PC-3 (cell line): ENCODE measurements around the gene DENND2A. TPM values are rescaled to one million over a fixed set of nuclear protein-coding genes. Genes with fewer than 3 reads are reported as not detected.
A peak's percentile ranks its signal among the peaks of the same experiment; 100 is the strongest.

Source experiments
- ATAC-seq: fragments of 200-7000 bp; cut with Tn5 transposase; 2 replicates; pipeline ENCODE4 v1.9.1; 2020; ENCODE audit warnings: mild to moderate bottlenecking, moderate library complexity
- BruUV-seq: library from RNA; stranded (reverse); fragments of 400-500 nt; replicated peaks from 2 replicates; lab custom pipeline; 2021; lab: Mats Ljungman, UMichigan
- CTCF ChIA-PET: fragments of 300-600 bp; sonication (Branson Sonifier 250); formaldehyde crosslinking; loops from one replicate; lab custom pipeline; 2022; ENCODE audit warnings: antibody characterized with exemption; lab: Charles Lee
- POLR2A ChIA-PET: fragments of 300-600 bp; sonication (Branson Sonifier 250); formaldehyde crosslinking; loops from one replicate; lab custom pipeline; 2022; ENCODE audit warnings: antibody characterized with exemption; ENCODE audit not compliant: unreplicated experiment; lab: Charles Lee
- DNase-seq: peaks from one replicate; pipeline ENCODE4 v3.0.0-alpha.2; 2015
- H2AFZ ChIP-seq: fragments of 300-600 bp; sonication (generic); 2 replicates; pipeline ENCODE4 v1.6.0; 2016; ENCODE audit warnings: antibody characterized with exemption, low read length
- H3F3A ChIP-seq: fragments of 300-600 bp; sonication (generic); one replicate; pipeline ENCODE4 v1.6.0; 2017; ENCODE audit warnings: antibody characterized with exemption, low read length, control low read depth, mild to moderate bottlenecking; ENCODE audit not compliant: unreplicated experiment
- H3K27ac ChIP-seq: fragments of 300-600 bp; sonication (generic); 2 replicates; pipeline ENCODE4 v1.5.1; 2016; ENCODE audit warnings: mild to moderate bottlenecking, low read length
- H3K27me3 ChIP-seq: fragments of 300-600 bp; sonication (generic); 2 replicates; pipeline ENCODE4 v1.6.1; 2016; ENCODE audit warnings: low read length, mixed read lengths
- H3K36me3 ChIP-seq: fragments of 300-600 bp; sonication (generic); 2 replicates; pipeline ENCODE4 v1.6.1; 2016; ENCODE audit warnings: low read depth, mixed run types, low read length, mixed read lengths
- H3K4me1 ChIP-seq: fragments of 300-600 bp; sonication (generic); 2 replicates; pipeline ENCODE4 v1.5.1; 2016; ENCODE audit warnings: low read length; ENCODE audit not compliant: insufficient read depth
- H3K4me2 ChIP-seq: fragments of 300-600 bp; sonication (generic); 2 replicates; pipeline ENCODE4 v1.6.0; 2016; ENCODE audit warnings: low read length
- H3K4me3 ChIP-seq: fragments of 300-600 bp; sonication (generic); 2 replicates; pipeline ENCODE4 v1.5.1; 2016; ENCODE audit warnings: mild to moderate bottlenecking, low read length, mixed read lengths
- H3K79me2 ChIP-seq: fragments of 300-600 bp; sonication (generic); 2 replicates; pipeline ENCODE4 v1.6.1; 2017; ENCODE audit warnings: low read length, mixed read lengths
- H3K9ac ChIP-seq: fragments of 300-600 bp; sonication (generic); 2 replicates; pipeline ENCODE4 v1.6.0; 2016; ENCODE audit warnings: mild to moderate bottlenecking, low read length
- H3K9me2 ChIP-seq: fragments of 300-600 bp; sonication (generic); replicated peaks from 2 replicates; pipeline ENCODE4 v1.6.1; 2016; ENCODE audit warnings: mixed run types, low read length, mixed read lengths
- H3K9me3 ChIP-seq: fragments of 300-600 bp; sonication (generic); 2 replicates; pipeline ENCODE4 v1.6.1; 2016; ENCODE audit warnings: low read length, mixed read lengths
- H4K20me1 ChIP-seq: fragments of 300-600 bp; sonication (generic); 2 replicates; pipeline ENCODE4 v1.6.1; 2016; ENCODE audit warnings: low read length, mixed read lengths
- EZH2 ChIP-seq: fragments of 300-600 bp; sonication (generic); IDR thresholded peaks from one replicate; pipeline ENCODE4 v1.6.1; 2017; ENCODE audit warnings: antibody characterized with exemption, mild to moderate bottlenecking, low read length; ENCODE audit not compliant: unreplicated experiment
- EZH2phosphoT487 ChIP-seq: fragments of 300-600 bp; sonication (generic); IDR thresholded peaks from 2 replicates; pipeline ENCODE4 v1.6.1; 2018; ENCODE audit warnings: mild to moderate bottlenecking, antibody characterized with exemption, low read length, borderline replicate concordance
- intact Hi-C: fragments of 100-400 bp; cut with micrococcal nuclease; formaldehyde crosslinking; loops from 2 replicates; pipeline ENCODE4 v1.9.0; 2023
- total RNA-seq: library from RNA; depleted of rRNA; stranded (reverse); fragments of >200 nt; gene quantifications from 2 replicates; pipeline ENCODE4 v1.2.3, GENCODE V29; 2014
- TF ChIP-seq, protein P1 (sequence below): fragments of 300-600 bp; sonication (generic); conservative IDR thresholded peaks from 2 replicates; pipeline ENCODE4 v1.5.1; 2017; ENCODE audit warnings: antibody characterized with exemption, low read depth, mild to moderate bottlenecking, low read length

Gene DENND2A
- total RNA-seq, 1 experiment from 2014 or later, result 8.9 TPM

GRCh38 chr7:140640060-140640637, 464 bp downstream of the DENND2A start:
- Histone ChIP-seq H3K36me3 (no peaks in the 10 kb centered on the region), H3K4me2 (peak overlapping the region; percentile 83), H3K27ac (no peak overlapping the region), H3K79me2 (peaks cover 30% of the 10 kb centered on the region), H3K27me3 (no peaks in the 10 kb centered on the region), H3K4me1 (peaks cover 15% of the 10 kb centered on the region; the same call in 1 of the 2 replicates), H2AFZ (peak overlapping the region; percentile 86), H3K9ac (peak overlapping the region; percentile 74), H3K4me3 (peak overlapping the region; percentile 94), H3K9me2 (no peaks in the 10 kb centered on the region), H3F3A (no peaks in the 10 kb centered on the region), H3K9me3 (no peaks in the 10 kb centered on the region), H4K20me1 (no peaks in the 10 kb centered on the region)
- peak; percentile 38 for DNase-seq
- intact Hi-C loops, result no loop called here
- CTCF ChIA-PET, result no interaction called here
- POLR2A ChIA-PET, result no interaction called here
- ATAC-seq, result peak; percentile 71
- BruUV-seq, result no TSS peak
- TF ChIP-seq, protein P1, sequence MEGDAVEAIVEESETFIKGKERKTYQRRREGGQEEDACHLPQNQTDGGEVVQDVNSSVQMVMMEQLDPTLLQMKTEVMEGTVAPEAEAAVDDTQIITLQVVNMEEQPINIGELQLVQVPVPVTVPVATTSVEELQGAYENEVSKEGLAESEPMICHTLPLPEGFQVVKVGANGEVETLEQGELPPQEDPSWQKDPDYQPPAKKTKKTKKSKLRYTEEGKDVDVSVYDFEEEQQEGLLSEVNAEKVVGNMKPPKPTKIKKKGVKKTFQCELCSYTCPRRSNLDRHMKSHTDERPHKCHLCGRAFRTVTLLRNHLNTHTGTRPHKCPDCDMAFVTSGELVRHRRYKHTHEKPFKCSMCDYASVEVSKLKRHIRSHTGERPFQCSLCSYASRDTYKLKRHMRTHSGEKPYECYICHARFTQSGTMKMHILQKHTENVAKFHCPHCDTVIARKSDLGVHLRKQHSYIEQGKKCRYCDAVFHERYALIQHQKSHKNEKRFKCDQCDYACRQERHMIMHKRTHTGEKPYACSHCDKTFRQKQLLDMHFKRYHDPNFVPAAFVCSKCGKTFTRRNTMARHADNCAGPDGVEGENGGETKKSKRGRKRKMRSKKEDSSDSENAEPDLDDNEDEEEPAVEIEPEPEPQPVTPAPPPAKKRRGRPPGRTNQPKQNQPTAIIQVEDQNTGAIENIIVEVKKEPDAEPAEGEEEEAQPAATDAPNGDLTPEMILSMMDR, result no peak
- TF ChIP-seq EZH2 (no peak), EZH2phosphoT487 (no peak)

GRCh38 chr7:140639366-140640053, 1.1 kb downstream of the DENND2A start:
- no peaks in the 10 kb centered on the region for H3K36me3 ChIP-seq
- no peaks in the 10 kb centered on the region for H3F3A ChIP-seq
- H3K27ac ChIP-seq, result no peak overlapping the region
- intact Hi-C loops, result no loop called here
- H3K9me3 ChIP-seq, result no peaks in the 10 kb centered on the region
- H2AFZ ChIP-seq, result peak overlapping the region; percentile 86
- H3K27me3 ChIP-seq, result no peaks in the 10 kb centered on the region
- DNase-seq (peak; percentile 29), ATAC-seq (peak; percentile 23)
- no peaks in the 10 kb centered on the region for H3K9me2 ChIP-seq
- H4K20me1 ChIP-seq, result no peaks in the 10 kb centered on the region
- H3K79me2 ChIP-seq, result peaks cover 30% of the 10 kb centered on the region
- CTCF ChIA-PET, result no interaction called here
- BruUV-seq, result TSS peak; percentile 40
- peak overlapping the region; percentile 74 for H3K9ac ChIP-seq
- peak overlapping the region; percentile 94 for H3K4me3 ChIP-seq
- POLR2A ChIA-PET, result no interaction called here
- H3K4me1 ChIP-seq, result peaks cover 15% of the 10 kb centered on the region; the same call in 1 of the 2 replicates
- peak overlapping the region; percentile 83 for H3K4me2 ChIP-seq
- TF ChIP-seq EZH2phosphoT487 (no peak), EZH2 (no peak)
- TF ChIP-seq, protein P1, result no peak
